NCI-H2029 treated with DMSO at 0.1 percent for 48 hours (cell line): Measurements from ENCODE around the gene CYP39A1.

Experiments used
- DNase-seq: peaks from one replicate; lab custom pipeline; 2025; lab: John Stamatoyannopoulos, UW

The CYP39A1 gene

GRCh38 chr6:46590765-46591164 lies 61.9 kb downstream of the CYP39A1 start:
- DNase-seq = no peak

DNA sequence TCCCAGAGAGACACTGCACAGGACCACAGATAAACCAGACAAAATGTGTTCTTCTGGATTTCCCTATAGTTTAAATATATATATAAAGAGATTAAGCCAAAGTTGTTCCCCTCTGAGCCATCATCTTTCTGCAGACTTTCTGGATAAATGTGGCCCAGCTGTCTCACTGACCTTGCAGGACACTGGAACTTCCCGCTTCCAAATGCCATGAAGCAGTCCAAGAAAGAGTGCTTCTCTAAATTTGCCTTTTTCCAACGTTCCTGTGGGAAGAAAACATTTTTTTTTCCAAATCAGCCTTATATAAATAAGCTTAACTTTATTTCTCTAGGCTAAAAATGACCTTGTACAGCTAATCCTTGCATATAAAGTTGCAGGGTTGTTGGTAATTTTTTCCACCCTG lies 65.7 kb downstream of the CYP39A1 start:
- DNase-seq = no peak

GRCh38 chr6:46584586-46584985 lies 68.0 kb downstream of the CYP39A1 start:
- DNase-seq = no peak

DNA sequence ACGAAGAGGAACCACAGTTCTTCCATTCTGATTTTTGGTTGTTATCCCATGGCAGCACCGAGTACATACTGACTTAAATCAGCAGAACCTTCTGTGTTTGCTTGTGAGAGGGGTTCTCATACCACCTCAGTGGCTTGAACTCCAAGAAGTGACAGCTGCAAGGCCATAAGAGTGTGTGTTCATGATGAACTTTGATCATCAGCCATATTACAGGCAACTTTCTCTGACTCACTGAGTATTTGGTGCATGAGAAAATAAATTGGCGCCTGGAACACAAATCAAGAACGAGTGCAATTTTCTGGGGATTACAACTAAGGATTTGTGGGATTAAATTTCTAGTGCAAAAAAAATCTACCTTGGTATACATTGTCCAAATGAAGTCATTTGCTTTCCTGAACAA lies 68.9 kb downstream of the CYP39A1 start:
- DNase-seq = no peak

GRCh38 chr6:46583081-46583480 lies 69.5 kb downstream of the CYP39A1 start:
- no peak for DNase-seq

GRCh38 chr6:46581459-46582177 lies 71.0 kb downstream of the CYP39A1 start:
- no peak for DNase-seq

GRCh38 chr6:46575530-46575929 lies 77.1 kb downstream of the CYP39A1 start:
- no peak for DNase-seq

GRCh38 chr6:46573140-46573539 lies 79.5 kb downstream of the CYP39A1 start:
- DNase-seq = no peak

GRCh38 chr6:46565531-46565930 lies 87.1 kb downstream of the CYP39A1 start:
- no peak for DNase-seq

DNA sequence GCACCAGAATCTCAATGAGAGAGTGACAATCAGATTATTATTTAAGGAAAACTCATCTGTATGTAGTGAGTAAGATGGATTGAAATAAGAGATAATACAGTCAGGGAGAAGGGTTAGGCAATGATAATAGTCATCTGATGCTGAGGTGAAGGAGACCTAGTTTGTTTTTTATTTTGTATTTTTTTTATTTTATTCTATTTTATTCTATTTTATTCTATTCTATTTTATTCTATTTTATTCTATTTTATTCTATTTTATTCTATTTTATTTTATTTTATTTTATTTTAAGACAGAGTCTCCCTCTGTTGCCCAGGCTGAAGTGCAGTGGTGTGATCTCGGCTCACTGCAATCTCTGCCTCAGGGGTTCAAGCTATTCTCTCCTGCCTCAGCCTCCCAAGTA lies 88.7 kb downstream of the CYP39A1 start:
- no peak for DNase-seq

DNA sequence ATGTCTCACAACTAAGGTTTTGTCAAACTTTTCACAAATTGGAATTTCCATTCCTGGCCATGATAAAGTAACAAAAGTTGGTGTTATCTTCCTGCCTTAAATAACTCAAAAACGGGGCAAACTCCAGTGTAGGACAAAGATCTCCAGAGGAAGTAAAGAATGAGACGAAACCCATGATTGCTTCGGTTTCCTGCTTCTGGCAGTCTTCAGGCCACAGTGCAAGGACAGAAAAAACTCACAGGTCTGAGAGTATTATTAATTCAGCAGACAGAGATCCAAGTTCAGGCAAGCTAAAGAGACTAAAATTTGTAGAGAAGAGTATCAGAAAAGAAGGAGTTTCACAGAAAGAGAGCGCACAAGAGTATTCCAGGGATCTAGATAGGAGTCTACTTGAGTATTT lies 96.6 kb downstream of the CYP39A1 start:
- DNase-seq = no peak

DNA sequence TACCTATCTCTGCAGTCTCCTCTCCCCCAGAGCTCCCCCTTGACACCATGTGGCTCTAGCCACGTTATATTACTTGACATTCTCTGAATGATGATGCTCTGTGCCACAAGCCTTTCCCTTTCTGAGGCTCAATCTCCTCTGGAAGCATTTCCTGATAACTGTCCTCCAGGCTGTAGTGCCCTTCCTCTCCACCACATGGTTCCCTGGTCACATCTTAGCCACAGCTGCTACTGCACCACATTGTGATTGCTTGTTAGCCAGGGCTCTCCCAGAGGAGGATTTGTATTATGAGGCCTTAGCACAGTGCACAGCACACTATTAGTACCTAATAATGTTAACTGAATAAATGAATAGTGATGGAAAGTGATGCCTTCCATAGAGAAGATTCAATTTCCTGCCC lies 97.5 kb downstream of the CYP39A1 start:
- DNase-seq = no peak

DNA sequence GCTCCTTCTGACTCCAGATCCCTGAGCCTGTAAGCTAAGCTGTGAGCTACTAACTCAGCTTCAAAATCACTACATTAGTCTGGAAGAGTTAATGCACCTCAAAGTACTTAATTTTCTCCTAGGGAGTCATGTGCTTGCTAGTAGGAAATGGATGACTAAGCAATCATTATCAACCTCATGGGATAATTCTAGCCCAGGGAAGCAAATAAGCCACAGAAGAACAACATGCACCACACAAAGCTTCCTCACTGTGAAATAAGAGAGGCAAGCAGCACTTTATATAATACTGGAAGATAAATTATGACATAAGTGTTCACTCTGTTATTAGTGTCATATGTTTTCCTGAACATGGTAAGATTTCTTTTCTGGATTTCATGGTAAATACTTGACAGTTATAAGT lies 103.5 kb downstream of the CYP39A1 start:
- no peak for DNase-seq

- DNase-seq = no peak
These were observed 111.1 kb downstream of the CYP39A1 start for GRCh38 chr6:46541556-46541955.

- no peak for DNase-seq
These were observed 112.8 kb downstream of the CYP39A1 start for GRCh38 chr6:46539866-46540265.

DNA sequence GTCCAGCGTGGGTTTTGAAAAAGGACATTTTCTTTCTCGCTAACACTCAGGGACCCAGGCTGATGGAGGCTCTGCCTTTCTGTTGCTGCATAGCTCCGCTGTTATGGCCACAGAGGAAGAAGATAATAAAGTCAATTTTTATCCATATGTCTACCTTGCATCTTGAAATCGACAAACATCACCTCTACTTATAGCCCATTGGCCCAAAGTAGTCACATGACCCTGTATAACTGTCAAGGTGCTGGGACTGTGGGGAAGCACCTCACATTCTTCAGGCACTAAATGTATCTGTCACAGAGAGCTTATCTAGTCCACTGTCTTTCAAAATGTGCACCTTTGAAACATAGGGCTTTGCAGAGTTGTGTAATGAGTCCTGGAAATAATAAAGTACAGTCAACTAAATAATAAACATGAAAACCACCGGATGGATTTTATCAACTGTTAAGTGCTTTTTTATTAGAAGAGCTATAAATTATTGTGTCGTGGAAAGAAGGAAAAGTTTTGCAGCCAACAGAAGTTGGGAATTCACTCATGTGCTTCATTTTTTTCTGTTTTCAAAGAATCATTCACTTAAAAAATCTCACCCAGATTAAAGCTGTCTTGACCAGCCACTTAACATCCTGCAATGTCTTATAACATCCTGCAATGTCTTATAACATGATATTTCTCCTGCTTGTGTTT lies 113.7 kb downstream of the CYP39A1 start:
- no peak for DNase-seq

DNA sequence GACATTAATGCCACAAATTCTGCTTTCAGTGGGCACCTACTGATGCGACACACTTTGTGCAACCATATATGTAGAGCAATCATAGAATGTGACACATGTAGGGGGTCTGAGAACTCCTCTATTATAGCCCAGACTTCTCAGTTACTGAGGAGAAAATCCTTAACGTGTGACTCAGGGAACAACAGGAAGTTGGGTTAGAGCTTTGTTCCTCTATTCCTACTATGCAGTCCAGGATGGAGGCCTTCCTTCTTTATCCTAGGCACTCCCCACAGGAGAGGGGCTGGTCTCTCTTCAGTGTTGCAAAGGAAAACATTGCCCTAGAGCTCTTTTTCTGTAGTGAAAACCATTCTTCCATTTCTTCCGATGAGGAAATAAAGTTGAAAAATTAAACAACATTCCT lies 121.7 kb downstream of the CYP39A1 start:
- no peak for DNase-seq

GRCh38 chr6:46528961-46529750 lies 123.5 kb downstream of the CYP39A1 start:
- no peak for DNase-seq

GRCh38 chr6:46526607-46527006 lies 126.0 kb downstream of the CYP39A1 start:
- DNase-seq = no peak

- no peak for DNase-seq
These were observed 127.0 kb downstream of the CYP39A1 start for GRCh38 chr6:46525583-46525982.

- DNase-seq = no peak
These were observed 131.1 kb downstream of the CYP39A1 start for GRCh38 chr6:46521464-46521971.

- DNase-seq = no peak
These were observed 135.4 kb downstream of the CYP39A1 start for GRCh38 chr6:46517202-46517601.

GRCh38 chr6:46513533-46513932 lies 139.1 kb downstream of the CYP39A1 start:
- no peak for DNase-seq
